ENCODE measurements around the gene NALCN.
"Not testable (repeated sequence)": the region's sequence is repeated elsewhere in the genome, so short reads cannot be mapped to it uniquely, and the experiment has no call there.

Gene NALCN

DNA sequence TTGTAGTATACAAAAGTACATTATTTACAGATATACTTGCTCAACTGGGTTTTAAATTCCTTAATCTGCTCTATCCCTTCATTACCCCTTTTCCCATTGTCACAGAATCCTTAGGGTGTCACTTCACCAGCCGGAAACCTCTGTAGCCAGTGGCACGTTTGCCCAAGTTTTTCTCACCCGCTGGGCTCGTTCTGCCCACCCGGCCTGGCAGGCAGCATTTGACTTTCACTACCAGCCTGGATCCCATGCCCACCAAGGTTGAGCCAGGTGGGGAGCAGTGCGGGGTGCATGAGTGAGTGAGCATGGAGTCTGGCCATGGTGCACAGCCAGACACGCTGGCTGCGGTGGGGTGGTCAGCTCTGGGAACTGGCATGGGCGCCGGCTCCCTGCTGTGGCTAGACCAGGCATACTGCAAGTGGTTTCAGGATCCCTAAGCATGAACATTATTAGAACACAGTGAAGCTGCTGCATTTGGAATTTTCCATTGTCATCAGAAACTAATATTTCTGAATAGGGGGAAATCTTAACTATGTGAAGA lies 98.3 kb downstream of the NALCN start:
- TF ChIP-seq, protein P1, sequence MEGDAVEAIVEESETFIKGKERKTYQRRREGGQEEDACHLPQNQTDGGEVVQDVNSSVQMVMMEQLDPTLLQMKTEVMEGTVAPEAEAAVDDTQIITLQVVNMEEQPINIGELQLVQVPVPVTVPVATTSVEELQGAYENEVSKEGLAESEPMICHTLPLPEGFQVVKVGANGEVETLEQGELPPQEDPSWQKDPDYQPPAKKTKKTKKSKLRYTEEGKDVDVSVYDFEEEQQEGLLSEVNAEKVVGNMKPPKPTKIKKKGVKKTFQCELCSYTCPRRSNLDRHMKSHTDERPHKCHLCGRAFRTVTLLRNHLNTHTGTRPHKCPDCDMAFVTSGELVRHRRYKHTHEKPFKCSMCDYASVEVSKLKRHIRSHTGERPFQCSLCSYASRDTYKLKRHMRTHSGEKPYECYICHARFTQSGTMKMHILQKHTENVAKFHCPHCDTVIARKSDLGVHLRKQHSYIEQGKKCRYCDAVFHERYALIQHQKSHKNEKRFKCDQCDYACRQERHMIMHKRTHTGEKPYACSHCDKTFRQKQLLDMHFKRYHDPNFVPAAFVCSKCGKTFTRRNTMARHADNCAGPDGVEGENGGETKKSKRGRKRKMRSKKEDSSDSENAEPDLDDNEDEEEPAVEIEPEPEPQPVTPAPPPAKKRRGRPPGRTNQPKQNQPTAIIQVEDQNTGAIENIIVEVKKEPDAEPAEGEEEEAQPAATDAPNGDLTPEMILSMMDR (conservative IDR thresholded peaks at IDR 0.05; ENCODE audit: low read depth): no peak
- ChIA-PET CTCF (no interaction called here), POLR2A (ENCODE audit: low non-redundant PET) (no interaction called here)
- no peak overlapping the region for H3K27ac ChIP-seq
- no peak for DNase-seq (ENCODE audit: low spot score)

GRCh38 chr13:101313479-101313878 lies 102.8 kb downstream of the NALCN start:
- CTCF ChIA-PET: interaction anchor here (0.6 kb wide), 1 partner anchor 492 kb away, joined by 3 read pairs; no protein-coding TSS in a partner anchor
- H3K27ac ChIP-seq; POLR2A ChIA-PET (ENCODE audit: low non-redundant PET); DNase-seq (ENCODE audit: low spot score): not testable (repeated sequence)

- H3K27ac ChIP-seq: no peak overlapping the region
- POLR2A ChIA-PET (ENCODE audit: low non-redundant PET): no interaction called here
- DNase-seq (ENCODE audit: low spot score): peak; percentile 40
- CTCF ChIA-PET: no interaction called here
- TF ChIP-seq, protein P1 (conservative IDR thresholded peaks at IDR 0.05; ENCODE audit: low read depth): no peak
Measured at GRCh38 chr13:101309014-101309619, 107.2 kb downstream of the NALCN start.

- ChIA-PET CTCF (no interaction called here), POLR2A (ENCODE audit: low non-redundant PET) (no interaction called here)
- H3K27ac ChIP-seq: no peak overlapping the region
- no peak for DNase-seq (ENCODE audit: low spot score)
- TF ChIP-seq, protein P1 (conservative IDR thresholded peaks at IDR 0.05; ENCODE audit: low read depth): no peak
Measured at GRCh38 chr13:101308247-101309013, 107.9 kb downstream of the NALCN start.

DNA sequence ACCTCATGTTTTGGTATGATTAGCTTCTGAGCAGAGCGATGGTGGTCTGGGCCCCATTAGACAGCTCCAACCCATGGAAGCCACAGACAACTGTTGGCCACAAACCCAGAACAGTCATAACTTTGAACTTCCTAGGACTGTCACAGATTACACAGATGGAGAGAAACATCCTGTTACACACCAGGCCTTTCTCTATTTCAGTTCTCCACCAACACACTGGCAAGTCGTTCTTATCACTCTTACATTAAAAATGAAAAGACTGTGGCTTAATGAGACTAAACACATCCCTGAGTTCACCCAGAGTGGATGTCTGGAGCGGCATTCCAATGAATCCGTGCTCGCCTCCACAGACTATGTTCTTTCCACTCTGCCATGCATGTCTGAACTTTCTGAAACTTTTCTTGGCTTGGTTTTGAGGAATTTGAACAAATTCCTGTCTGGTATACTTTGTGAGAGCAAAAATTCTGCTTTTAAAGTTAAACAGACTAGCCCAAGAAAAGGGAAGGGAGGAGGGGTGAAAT lies 109.1 kb downstream of the NALCN start:
- TF ChIP-seq, protein P1 (conservative IDR thresholded peaks at IDR 0.05; ENCODE audit: low read depth): no peak
- H3K27ac ChIP-seq: no peak overlapping the region
- CTCF ChIA-PET: no interaction called here
- POLR2A ChIA-PET (ENCODE audit: low non-redundant PET): no interaction called here
- no peak for DNase-seq (ENCODE audit: low spot score)

GRCh38 chr13:101306773-101307172 lies 109.5 kb downstream of the NALCN start:
- TF ChIP-seq, protein P1 (conservative IDR thresholded peaks at IDR 0.05; ENCODE audit: low read depth): no peak
- ChIA-PET POLR2A (ENCODE audit: low non-redundant PET) (no interaction called here), CTCF (no interaction called here)
- DNase-seq (ENCODE audit: low spot score): no peak
- no peak overlapping the region for H3K27ac ChIP-seq

DNA sequence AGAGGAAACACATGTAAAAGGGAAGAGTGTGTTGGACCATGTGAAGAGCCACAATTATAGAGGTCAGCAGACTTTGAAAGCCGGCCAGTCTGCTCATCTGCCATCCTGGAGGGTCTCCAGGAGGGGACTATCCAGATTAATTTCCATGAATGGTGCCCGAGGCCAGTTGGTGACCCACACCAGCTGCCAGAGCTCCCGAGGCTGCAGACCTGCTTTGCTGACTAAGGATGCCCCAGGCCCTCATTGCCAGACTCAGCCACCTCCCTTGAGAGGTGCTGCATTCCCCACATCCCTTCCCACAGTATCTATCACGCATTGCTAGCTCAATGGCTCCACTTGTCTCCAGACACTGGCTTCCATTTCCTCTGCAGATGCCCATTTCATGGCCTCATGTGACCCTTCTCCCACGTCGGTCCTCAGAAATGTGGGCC lies 110.3 kb downstream of the NALCN start:
- no peak for DNase-seq (ENCODE audit: low spot score)
- POLR2A ChIA-PET (ENCODE audit: low non-redundant PET): no interaction called here
- no peak overlapping the region for H3K27ac ChIP-seq
- TF ChIP-seq, protein P1 (conservative IDR thresholded peaks at IDR 0.05; ENCODE audit: low read depth): no peak
- CTCF ChIA-PET: interaction anchor here (0.6 kb wide), 2 partner anchors 11 to 491 kb away, joined by 3 to 4 read pairs; no protein-coding TSS in a partner anchor

All from RWPE1 (cell line).